Subcutaneous adipose tissue (tissue), 4 donors: ENCODE data around the gene TLR3. TPM values are rescaled to one million over a fixed set of nuclear protein-coding genes. Genes with fewer than 3 reads are reported as not detected.

Experiments
- CTCF ChIP-seq: fragments of 450-650 bp; IDR thresholded peaks from one replicate; pipeline ENCODE4 v1.5.1; 2016; ENCODE audit warnings: low read depth, mild to moderate bottlenecking, control low read depth, antibody characterized with exemption, moderate library complexity
- total RNA-seq, 4 donors: library from RNA; depleted of rRNA; stranded (reverse); fragments of >200 nt; gene quantifications; one replicate each; pipeline ENCODE4 v1.1.0, GENCODE V29; 2016

Gene TLR3
- total RNA-seq, 4 donors from 2014 or later = 4.1 to 12.2 (median 8.1) TPM

- no peak for TF ChIP-seq CTCF
These were observed 28.4 kb downstream of the TLR3 start for GRCh38 chr4:186097386-186097785.

GRCh38 chr4:186102931-186103330 lies 34.0 kb downstream of the TLR3 start:
- TF ChIP-seq CTCF = no peak

- TF ChIP-seq CTCF = no peak
These were observed 35.3 kb downstream of the TLR3 start, which contains the start of gene FAM149A for GRCh38 chr4:186104114-186104889. Gene FAM149A (plus strand): TSS chr4:186104704.

- TF ChIP-seq CTCF = no peak
These were observed 36.1 kb downstream of the TLR3 start for GRCh38 chr4:186104890-186105646.

- no peak for TF ChIP-seq CTCF
These were observed 36.8 kb downstream of the TLR3 start for GRCh38 chr4:186105647-186106321.

- TF ChIP-seq CTCF = no peak
These were observed 39.0 kb downstream of the TLR3 start for GRCh38 chr4:186107947-186108346.

- TF ChIP-seq CTCF = no peak
These were observed 39.4 kb downstream of the TLR3 start for GRCh38 chr4:186108391-186108790.
